ENCODE measurements around the gene F8. TPM values are rescaled to one million over a fixed set of nuclear protein-coding genes. Genes with fewer than 3 reads are reported as not detected.

Gene F8
- 3.4 and 5.3 TPM in 2 replicates for total RNA-seq (2014; rRNA removed; shearing (Covaris generic))
- polyA plus RNA-seq (2014; cell fraction: nucleus; rRNA removed), result 0.70 and 5.6 TPM in 2 replicates

DNA sequence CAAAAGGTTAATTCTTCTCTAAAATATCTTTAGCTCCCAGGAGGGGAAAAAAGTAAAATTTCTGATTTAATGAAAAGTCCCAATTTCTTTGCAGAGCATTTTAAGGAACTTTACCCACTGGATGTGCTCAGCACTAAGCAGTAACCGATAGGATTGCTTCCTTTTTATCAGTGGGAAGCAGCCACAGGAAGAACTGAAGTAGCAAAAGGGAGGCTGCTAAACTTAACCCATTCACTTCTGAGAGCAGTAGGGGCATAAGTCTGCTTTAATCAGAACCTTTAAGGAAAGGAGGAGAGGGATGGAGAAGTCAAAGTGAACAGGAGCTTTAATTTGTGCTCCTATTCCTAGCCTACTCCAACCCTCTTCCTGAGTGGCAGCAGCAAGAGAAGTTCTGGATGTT lies at the start of gene F8:
TSS of gene F8 (minus strand) at position 139 of the 400 bp plus-strand sequence. CDS start 171 bp downstream, outside the sequence.
- no peak for DNase-seq (ENCODE audit: extremely low read depth, low read depth)

DNA sequence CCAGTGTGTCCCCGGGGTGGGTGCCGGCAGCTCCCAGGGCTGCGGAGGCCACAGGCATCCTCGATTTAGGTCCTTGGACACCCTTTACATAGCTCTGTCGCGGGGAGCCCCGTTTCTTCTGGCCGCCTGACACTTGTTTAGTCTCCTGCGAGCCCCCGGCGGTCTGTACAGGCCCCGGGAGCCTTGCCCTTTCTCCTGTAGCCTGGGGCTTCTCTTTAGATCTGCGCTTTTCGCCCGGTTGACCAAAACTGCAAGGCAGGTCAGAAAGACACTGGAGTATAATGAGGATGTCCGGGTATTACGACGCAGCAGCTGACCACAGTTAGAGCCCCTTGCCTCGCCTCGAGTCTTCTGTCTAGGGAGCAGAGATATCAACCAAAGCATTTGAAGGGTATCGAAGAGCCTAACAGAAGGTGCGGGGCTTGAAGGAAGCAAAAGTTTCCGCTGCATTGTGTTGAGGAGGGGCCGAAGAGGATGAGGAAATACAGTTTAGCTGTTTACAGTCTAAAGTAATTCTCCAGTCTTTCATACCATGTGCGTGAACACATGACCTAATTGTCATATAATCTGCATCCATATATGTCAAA lies 49.3 kb upstream of the F8 start:
- no peak for DNase-seq (ENCODE audit: extremely low read depth, low read depth)

DNA sequence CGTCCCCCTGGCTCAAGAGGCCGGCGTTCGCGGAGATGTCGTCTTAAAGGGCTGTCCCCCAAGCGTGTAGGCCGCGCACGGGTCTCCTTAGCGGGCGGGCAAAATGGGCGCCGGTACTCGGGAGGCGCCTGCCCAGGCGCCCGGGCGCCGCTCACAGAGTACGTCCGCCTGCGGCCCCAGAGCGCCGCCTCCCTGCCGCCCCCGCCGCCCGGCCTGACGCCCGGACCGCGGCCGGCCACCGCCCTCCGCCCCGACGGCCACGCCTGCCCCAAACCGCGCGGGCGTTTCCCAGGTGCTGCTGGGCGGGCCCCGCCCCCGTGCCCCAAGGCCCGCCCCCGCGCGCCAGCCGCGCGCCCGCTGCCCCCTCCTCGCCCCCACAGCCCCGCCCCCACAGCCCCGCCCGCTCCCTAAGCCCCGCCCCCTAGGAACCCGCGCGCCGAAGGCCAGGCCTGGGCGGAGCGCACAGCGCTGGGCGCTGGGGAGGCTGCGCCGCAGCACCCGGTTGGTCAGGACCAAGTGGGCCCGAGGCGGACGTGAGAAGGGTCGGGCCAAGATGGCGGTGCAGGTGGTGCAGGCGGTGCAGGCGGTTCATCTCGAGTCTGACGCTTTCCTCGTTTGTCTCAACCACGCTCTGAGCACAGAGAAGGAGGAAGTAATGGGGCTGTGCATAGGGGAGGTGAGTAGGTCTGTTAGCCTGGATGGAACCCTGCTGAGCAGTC lies 48.6 kb upstream of the F8 start, which contains the start of the genes BRCC3, CMC4 and MTCP1:
TSS of gene BRCC3 (plus strand) at position 534 of the 719 bp plus-strand sequence. CDS start at position 554, 20 bp downstream.
TSS of gene CMC4 (minus strand) at position 162 of the 719 bp plus-strand sequence. CDS start 7,113 bp downstream, outside the sequence.
TSS of gene MTCP1 (minus strand) at position 162 of the 719 bp plus-strand sequence. CDS start 5,126 bp downstream, outside the sequence.
- peak; percentile 85 for DNase-seq (ENCODE audit: extremely low read depth, low read depth)

DNA sequence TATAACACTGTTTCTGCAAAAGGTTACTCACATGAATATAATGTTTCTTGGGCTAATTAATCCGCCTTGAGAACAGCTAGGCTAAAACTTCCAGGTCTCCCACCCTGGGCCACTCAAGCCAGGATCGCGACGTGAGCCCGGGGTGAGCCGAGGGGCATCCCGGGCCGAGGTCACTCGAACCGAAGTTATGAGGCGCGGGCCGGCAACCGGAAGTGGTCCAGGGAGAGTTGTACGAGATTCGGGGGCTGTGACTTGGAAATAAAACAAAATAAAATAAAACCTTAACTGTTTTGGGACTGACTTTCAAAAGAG lies 48.1 kb upstream of the F8 start:
- DNase-seq (ENCODE audit: extremely low read depth, low read depth), result no peak

DNA sequence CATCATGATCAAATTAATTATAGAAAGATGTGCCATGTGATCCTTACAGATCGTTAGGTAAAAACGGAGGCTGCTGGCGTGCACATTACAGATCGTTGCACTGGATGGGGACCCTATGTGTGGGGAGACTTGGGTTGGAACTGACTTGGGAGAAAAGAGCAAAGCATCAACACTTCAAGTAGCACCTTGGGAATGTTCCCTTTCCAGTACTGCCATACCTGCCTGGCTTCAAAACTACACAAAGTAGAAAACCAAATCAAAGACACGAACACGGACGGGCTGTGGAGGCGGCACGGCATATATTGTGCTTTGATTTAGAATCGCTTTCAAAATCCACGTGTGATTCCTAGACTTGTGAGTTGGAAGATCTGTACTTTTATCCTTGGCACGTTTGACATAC lies 47.5 kb upstream of the F8 start:
- no peak for DNase-seq (ENCODE audit: extremely low read depth, low read depth)

DNA sequence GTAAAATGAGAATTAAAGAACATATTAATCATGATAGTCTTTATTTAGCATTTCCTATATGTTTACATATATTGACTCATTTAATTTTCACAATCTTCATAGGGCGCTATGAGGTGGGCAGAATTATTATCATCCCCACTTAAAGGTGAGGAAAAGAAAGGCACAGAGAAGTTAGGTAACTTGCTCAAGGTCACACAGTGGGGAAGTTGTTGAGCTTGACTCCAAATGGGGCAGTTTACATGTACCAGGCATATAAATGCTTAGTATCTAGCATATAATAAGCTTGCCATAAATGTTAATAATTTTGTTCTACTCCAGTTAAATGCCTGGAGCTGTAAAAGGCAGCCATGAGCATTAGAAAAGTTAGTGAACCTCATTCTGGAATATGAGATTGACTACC lies 46.9 kb upstream of the F8 start:
- DNase-seq (ENCODE audit: extremely low read depth, low read depth), result no peak

DNA sequence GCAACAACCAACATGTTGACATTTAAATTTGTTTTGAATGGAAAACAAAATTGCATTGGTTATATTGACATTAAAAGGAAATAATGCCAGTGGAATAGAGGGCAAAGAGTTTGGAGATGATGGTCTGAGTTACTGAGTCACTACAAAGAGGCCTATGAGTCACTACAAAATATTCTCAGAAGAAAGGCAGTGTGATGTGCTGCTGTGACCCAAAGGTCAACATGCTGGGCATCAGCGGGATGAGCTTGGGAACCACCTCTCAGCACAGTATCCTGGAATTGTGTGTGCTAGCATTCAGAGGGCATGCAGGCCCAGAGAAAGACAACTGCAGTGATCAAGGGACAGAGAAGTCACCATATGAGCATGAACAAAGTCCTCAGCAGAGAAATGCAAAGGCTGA lies 45.6 kb upstream of the F8 start:
- DNase-seq (ENCODE audit: extremely low read depth, low read depth), result peak; percentile 27

DNA sequence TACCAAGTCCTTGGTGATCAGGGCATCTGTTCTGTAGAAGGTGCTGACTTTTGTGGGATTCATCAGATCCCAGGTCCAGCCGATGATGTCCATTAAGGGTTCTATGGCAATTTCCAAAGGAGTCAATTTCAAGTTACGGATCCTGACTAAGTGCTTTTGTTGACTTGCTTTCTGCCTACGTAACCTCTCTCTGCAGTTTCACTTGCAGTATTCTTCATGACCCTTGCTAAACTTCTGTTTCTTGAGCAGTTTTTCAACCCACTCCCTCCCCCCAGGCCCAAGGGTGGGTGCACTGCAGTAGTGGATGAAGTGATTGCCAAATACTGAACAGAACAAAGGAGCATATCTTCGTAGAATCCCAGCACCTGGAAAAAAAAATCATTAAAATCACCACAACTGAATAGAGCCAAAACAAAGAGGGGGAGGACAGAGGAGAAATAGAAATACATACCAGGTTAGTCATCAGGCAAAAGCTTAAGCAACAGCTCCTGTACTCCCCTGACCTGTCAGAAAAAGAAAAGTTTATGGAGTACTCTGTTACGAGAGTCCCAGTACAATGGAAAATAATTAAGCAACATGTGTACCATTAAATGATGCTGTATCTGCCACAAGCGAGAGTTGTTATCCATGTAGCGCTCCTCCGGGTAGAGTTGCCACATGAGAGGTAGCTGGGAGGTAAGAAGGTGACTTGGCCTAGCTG lies 42.7 kb upstream of the F8 start:
- DNase-seq (ENCODE audit: extremely low read depth, low read depth), result no peak

DNA sequence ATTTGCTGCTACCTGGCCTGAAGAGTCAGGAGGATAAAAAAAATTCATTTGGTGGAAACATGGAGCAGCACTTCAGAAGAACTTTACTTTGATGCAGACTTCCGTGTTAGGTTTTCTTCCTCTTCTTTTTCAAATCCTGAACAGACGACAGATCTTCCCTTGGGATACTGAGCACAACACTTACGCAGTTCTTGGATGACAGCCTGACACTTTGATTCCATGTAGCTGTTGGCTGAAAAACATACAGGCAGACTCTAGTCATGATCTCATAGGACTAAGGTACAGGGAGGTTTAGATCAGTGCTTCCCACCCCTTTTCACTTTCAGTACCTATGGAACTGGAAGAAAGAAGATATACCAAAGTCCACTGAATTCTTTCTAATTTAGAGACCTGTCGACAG lies 39.2 kb upstream of the F8 start:
- DNase-seq (ENCODE audit: extremely low read depth, low read depth), result no peak

DNA sequence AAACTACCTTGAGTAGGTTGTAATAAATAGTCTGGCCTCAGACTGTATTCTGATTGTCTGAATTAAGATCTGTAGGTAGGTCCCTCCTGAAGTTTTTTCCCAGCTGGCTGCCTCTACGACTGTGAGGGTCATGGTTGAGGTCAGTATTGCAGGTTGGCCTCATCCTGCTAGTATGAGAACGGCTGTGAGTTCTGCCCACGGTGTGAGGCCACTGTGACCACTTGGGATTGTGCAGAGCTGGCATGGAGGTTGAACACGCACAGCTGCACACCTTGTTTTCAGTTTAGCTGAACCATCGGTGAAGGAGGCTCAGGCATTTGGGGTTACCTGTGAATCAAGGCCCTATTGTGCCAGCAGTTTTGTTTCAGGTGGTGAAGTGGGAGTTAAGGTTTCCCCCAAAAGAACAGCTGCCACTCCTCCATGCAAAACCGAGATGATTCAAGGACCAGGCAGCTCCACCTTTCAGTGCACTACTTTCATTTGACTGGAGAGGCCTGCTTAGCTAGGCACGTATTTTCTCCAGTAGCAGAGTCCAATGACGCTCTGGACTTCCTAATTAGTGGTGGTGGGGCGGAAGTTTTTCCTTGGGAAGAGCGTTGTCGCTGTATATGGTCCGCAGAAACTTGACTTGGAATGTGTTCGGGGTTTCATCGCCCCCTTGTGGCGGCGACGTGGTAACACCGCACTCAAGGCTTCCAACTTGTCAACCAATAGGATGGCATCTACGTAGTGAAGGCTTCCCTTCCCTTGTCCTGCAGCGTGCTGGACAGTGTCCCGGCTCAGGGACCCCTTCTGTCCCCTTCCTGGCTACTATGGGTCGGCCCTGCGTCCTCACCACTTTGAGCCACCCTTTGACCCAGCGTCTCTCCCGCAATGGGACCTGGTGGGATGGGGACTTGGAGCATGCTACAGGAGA lies 34.6 kb upstream of the F8 start:
- DNase-seq (ENCODE audit: extremely low read depth, low read depth), result peak; percentile 70

DNA sequence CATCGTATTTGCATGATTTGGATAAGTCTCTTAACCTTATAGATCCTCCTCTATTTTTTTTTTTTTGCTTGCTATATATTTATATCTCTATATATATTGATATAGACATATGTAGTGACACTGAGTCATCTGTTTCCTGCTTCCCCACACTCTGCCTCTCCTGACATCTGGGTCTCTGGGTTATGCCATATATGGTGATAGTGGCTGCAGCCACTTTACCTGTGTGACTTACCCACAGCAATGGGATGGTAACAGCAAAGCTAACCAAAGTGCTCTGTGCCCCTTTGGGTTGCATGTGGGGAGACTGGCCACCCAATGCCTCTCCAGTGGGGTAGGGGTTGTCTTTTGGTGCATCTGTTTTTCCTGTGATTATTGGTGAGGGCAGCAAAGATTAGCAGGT lies 33.9 kb upstream of the F8 start:
- no peak for DNase-seq (ENCODE audit: extremely low read depth, low read depth)

DNA sequence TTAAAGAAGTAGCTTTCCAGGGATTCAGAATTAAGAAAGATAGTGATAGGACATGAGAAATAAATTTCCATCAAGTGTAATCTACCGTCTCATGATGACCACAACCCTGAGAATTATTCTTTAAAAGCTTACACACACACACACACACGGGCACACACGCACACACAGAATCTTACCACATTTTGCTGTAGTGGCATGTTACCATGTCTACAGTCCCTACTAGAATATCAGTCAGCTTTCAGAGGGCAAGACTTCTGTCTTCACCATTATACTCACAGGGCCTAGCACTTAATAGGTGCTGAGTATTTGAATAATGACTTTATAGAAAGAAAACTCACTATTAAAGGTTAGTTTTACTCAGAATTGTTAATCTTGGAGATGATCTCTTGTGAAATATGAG lies 33.0 kb upstream of the F8 start:
- DNase-seq (ENCODE audit: extremely low read depth, low read depth), result no peak

DNA sequence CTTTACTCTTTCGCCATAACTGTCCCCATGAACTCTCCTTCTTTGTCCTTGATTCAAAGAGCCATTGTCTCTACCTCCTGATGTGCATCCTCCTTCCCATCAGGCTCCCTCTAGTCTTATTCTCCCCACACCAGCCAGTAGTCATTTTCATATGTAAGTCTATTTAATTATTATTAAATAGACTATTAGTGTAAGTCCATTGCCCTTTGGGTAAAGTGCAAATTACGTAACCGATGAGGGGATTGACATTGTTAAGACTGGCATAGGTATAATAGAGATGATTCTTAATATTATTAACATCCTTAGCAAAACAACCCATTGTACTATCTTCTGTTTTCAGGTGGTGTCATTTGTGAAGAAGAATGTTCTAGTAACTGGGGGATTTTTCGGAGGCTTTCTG lies 31.7 kb upstream of the F8 start:
- DNase-seq (ENCODE audit: extremely low read depth, low read depth), result no peak

DNA sequence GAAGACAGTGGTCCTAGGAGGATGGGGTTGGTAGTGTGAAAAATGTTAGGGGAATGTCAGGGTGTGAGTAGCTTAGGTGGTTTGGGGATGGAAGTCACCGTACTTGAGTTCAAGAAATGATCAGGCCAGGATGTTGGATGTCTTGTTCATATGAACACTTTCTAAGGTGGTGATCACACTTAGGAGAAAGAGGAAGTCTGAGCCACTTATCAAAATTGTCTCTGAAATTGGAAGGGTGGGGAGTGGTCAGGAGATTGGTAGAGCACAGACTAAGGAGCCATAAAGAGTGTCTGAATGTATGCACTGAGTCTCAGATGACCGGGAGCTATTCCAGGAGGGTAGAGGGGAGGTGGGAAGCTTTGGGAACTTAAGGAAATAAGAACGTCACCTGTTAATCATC lies 31.1 kb upstream of the F8 start:
- no peak for DNase-seq (ENCODE audit: extremely low read depth, low read depth)

DNA sequence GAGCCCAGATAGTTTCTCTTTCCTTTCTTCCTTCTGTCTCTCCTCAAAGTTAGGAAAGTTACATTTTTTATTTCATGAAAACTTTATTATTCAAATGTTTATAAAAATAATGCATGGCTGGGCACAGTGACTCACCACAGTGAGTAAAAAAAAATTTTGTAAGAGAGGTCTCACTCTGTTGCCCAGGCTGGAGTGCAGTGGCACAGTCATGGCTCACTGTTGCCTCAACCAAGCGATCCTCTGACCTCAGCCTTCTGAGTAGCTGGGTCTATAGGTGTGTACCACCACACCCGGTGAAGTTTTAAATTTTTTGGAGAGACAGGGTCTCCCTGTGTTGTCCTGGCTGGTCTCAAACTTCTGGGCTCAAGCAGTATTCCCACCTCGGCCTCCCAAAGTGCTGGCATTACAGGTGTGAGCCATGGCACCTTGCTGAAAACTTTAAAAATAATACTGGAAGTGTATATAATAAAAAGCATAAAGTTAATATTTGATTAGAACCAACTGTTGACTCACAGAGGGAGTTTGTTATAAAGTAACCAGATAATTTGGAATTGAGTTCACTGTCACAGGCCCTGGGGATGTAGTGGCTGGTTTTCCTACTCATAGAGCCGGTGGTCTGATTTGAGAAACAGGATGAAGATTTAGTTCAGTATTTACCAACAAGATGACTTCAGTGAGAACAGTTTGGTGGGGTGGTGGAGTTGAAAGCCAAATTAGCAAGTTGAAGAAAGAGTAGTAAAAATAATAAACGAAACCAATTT lies 30.4 kb upstream of the F8 start:
- no peak for DNase-seq (ENCODE audit: extremely low read depth, low read depth)

DNA sequence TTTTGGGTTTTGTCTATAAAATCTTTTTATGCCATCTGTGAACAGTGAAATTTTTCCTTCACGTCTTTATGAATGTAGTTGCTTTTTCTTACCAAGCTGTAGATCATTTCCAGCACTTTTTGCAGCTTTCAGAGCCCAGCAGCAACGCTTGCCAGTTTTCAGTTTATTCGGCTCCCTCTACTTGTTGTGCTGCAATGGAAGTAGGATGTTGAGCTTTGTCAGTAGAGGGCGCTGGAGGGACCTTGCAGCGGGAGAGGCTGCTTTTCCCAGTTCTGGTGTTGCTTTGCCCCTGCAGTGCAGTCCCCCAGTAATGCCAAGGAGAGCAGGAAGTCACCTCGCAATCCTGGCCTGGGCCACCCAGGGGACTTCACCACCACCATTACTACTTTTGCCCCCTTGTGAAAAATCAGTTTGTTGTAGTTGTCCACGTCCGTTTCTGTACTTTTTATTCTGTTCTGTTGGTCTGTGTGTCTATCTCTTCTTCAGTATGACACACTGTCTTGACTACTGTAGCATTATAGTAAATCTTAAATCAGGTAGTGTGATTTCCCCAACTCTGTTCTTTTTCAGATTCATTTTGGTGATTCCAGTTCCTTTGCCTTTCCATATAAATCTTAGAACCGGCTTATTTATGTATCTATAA lies 26.6 kb upstream of the F8 start:
- DNase-seq (ENCODE audit: extremely low read depth, low read depth), result peak; percentile 51

DNA sequence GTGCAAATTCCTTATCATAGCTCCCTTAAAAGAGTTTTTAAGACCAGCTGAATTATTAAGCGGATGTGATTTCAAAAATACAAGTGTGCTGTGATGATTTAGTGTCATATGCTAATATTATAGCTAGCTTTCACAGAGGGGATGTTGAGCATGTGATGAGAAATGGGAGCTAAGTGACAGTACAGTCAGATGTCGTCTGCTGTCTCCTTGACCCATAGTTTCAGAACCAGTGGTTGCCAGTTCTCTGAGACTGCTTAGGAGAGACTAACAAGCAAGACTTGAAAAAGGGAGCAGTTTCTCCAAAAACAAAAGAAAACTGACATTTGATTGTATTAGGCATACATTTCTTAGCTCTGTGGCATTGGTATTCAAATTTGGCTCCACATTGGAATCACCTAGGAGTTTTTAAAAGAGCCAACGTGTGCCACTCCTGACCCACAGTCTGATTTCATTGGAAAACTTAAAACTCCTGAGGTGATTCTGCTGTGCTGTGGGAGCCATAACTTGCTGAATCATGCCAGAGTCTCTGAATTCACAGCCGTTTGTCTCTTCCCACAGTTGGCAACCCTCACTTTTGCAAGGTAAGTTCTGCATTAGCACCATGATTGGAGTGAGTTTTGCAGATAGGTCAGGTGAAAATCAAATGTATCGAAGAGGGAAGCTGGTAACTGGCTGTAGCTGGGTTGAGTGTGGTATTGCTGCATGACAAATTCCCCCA lies 24.4 kb upstream of the F8 start:
- DNase-seq (ENCODE audit: extremely low read depth, low read depth), result no peak

DNA sequence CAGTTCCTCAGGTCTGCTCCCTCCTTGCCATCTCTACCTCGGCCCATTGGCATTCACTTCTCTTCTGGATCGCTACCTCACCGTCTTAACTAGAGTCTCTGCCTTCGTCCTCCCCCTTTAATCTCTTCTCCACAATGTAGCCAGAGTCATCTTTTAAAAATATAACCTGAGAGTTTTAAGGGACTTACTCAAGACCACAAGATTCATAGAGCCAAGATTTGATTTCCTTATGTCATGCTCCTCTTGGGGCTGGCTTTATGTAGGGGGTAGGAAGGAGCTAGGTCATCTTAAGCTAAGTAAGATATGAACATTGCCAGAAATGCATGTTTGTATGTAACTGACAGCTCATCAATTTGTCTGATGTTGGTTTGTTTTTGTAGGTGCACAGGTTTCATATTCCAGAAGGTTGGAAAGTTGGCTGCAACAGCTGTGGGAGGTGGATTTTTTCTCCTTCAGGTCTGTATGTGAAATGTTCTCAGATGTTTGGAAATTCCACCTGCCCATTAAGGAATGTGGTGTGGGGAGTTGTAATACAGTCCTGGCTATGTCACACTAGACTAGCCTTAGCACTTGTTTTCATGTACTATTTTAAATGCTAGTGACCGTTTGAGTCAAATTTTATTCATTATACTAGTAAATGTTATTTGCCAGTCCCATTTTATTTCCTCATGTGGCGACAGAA lies 23.7 kb upstream of the F8 start:
- DNase-seq (ENCODE audit: extremely low read depth, low read depth), result no peak
